HG03095 (cell line): Measurements from ENCODE around the gene SEC22C.

Experiments used
- ATAC-seq: cut with Tn5 transposase; IDR thresholded peaks from one replicate; pipeline ENCODE4 v1.9.1; 2021; ENCODE audit warnings: moderate library complexity; ENCODE audit not compliant: unreplicated experiment

The SEC22C gene

GRCh38 chr3:42515976-42516375, 65.8 kb downstream of the SEC22C start:
- no peak for ATAC-seq

GRCh38 chr3:42515391-42515916, 66.3 kb downstream of the SEC22C start:
- no peak for ATAC-seq

- no peak for ATAC-seq
Observed at GRCh38 chr3:42514876-42515275, 66.9 kb downstream of the SEC22C start.

GRCh38 chr3:42513521-42513920, 68.2 kb downstream of the SEC22C start:
- no peak for ATAC-seq

- ATAC-seq = no peak
Observed at GRCh38 chr3:42513121-42513520, 68.6 kb downstream of the SEC22C start.

- no peak for ATAC-seq
Observed at GRCh38 chr3:42511736-42512135, 70.0 kb downstream of the SEC22C start.

- no peak for ATAC-seq
Observed at GRCh38 chr3:42511201-42511600, 70.6 kb downstream of the SEC22C start.

- no peak for ATAC-seq
Observed at GRCh38 chr3:42510325-42510724, 71.4 kb downstream of the SEC22C start.

- ATAC-seq = no peak
Observed at GRCh38 chr3:42509111-42509510, 72.7 kb downstream of the SEC22C start.

- ATAC-seq = no peak
Observed at GRCh38 chr3:42508562-42508961, 73.2 kb downstream of the SEC22C start.

- no peak for ATAC-seq
Observed at GRCh38 chr3:42507761-42508335, 73.9 kb downstream of the SEC22C start.

- ATAC-seq = no peak
Observed at GRCh38 chr3:42507252-42507651, 74.5 kb downstream of the SEC22C start.

- no peak for ATAC-seq
Observed at GRCh38 chr3:42505849-42506410, 75.8 kb downstream of the SEC22C start.

GRCh38 chr3:42505128-42505848, 76.5 kb downstream of the SEC22C start:
- no peak for ATAC-seq

GRCh38 chr3:42504334-42505127, 77.2 kb downstream of the SEC22C start:
- no peak for ATAC-seq

- ATAC-seq = no peak
Observed at GRCh38 chr3:42503957-42504333, 77.8 kb downstream of the SEC22C start.

GRCh38 chr3:42503251-42503924, 78.4 kb downstream of the SEC22C start:
- no peak for ATAC-seq

GRCh38 chr3:42502429-42503250, 79.1 kb downstream of the SEC22C start, which contains the start of gene VIPR1:
VIPR1 (plus strand) TSS chr3:42502643; CDS start chr3:42502736, 93 bp downstream.
- ATAC-seq = peak; percentile 90

- peak; percentile 7 for ATAC-seq
Observed at GRCh38 chr3:42501681-42502428, 79.9 kb downstream of the SEC22C start.
